GM19240 (cell line): ENCODE results near the gene PAM.

ENCODE experiments used
- DNase-seq: peaks from one replicate; pipeline ENCODE4 v3.0.0; 2011; ENCODE audit warnings: low spot score; ENCODE audit not compliant: insufficient read length

PAM gene

DNA sequence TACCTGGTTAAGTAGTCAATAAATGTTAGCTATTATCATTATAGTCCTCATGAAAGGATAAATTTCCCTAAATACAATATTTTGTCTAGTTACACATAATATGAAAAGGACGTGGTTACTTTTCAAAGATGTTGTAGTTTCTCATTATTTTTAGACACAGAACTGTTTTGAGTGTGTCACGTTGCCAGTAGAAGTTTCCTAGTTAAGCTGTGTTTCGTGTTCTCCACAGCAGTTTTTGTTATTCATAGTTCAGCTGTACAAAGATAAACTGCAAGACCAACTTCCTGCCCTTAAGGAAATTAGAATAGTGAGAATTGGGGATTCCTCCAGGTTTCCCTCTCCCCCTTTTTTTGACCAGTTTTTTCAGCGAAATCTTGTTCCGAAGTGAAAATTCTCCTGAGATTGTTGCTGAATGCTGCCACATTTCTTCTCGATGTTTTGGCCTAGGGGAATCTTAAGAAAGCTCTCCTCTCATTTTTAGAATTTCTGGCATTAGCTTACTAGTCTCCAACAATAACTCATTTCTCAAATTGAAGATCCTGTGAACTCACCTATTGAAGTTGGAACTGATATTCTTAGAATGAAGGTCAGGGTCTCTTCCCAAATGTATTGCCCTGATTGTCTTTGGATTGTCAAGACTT, 176.1 kb downstream of the PAM start:
- DNase-seq: no peak

DNA sequence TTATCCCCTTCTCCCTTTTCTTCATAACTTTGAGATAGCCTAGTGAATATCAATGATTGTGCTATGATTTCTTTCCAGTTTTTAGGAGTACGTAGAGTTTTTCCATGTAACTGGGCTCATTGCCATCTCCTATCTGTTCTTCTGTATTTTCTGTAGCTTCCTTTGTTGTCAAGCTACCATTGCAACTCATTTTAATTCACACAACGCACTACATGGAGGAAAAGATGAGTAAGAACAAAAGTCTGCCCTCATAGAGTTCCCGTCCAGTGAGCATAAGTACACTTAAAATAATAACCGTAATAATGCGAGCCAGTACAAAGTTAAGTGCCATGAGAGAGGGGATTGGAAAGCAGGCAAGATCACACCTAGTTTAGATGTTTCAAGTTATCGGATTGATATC, 177.7 kb downstream of the PAM start:
- DNase-seq: no peak

DNA sequence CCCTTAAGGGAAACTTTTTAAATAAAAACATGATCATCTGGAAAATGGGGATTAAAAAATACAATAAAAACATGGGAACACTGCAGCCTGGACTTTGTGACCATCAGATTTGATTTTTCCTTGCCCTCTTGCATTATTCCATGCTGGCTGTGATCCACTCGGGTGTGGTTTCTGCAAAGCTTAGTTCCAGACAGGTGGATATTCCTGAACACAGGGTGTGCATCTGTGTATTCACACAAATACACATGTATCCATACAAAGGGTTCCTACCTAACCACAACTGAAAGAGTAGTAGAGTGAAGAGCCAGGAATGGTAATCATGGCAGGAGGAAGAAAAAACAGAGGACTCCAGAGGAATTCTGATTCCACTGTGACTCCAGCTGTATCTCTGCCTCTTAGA, 178.2 kb downstream of the PAM start:
- no peak for DNase-seq

DNA sequence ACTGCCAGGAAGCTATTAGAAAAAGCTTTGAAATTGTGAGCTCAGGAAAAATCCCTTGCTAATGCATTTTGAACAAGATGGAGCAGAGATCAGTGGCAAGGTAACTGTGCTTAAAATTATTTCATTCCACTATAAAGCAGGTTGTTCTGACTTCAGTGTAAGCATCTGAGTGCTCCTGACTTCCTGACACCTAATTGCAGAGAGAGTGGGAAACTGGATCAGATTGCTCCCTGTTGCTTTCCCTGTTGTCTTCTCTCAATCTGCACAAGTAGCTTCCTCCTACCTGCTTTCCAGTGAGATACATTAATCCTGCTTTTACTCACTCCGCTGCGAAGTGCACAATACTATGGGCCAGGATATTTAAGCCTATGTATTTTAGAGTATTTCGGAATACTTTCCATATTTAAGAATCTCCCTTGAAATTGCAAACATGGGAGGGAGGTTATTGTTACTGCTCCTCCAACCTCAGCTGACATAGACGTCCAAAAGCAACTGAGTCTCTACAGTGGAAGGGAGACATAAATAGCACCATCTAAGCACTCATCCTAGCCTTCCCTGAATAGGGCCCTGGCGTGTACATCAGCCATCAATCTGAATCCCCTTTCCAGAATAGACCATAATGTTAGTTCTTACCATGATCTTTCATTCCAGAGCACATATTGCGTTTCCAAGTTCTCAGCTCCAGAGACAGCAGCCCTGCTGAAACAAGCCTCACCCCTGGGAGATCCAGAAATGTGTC, 178.8 kb downstream of the PAM start:
- DNase-seq: no peak

DNA sequence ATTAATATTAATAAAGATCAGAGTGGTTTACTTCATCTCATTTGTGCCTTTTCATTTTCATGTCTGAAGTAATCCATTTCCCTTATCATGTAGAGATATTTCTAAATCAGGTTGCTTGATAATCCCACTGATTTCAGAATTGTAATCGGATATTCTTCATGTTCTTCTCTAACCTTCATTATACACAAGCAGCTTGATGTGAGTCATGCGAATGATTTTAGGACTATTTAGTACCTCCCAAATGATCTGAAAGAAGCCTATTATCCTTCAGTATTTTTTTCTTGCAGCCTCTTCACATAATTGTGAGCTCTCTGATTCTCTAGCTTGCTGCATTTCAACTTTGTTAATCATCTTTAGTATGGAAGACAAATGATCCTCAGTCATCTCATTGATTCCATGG, 182.8 kb downstream of the PAM start:
- no peak for DNase-seq

DNA sequence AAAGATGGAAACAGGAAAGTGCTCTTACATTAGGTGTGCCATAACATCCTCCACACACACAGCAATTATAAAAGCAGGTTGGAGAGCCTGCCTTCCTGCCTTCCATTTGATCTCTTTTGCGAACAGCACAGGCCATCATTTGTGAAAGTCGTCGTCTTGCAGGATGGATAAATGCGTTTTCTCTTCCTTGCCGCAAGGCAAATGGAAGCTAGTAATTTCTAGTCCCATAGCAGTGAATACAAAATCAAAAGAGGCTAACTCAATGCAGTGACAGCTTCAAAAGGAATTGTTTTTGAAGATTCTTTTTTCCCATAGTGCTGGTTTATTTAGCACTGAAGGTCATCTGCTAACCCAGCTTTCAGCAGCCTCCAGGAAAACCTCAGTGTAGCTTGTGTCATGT, 186.0 kb downstream of the PAM start:
- DNase-seq: no peak

DNA sequence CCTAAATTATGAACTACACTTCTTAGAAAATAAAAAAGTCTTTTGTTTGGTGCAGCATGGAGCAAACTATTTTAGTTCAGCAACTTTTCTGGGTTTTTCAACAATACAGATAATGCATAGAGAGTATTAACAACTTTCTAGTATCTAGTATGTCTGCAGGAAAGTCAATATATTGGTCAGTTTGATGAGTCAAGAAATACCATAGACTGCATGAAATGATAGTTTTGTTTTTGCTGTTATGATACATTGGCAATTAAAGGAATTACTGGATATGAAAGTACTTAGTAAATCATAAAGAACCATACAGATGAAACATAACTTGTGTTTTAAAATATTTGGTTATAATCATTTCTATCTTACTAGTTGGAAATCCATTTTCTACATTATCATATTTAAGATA, 191.3 kb downstream of the PAM start:
- no peak for DNase-seq

DNA sequence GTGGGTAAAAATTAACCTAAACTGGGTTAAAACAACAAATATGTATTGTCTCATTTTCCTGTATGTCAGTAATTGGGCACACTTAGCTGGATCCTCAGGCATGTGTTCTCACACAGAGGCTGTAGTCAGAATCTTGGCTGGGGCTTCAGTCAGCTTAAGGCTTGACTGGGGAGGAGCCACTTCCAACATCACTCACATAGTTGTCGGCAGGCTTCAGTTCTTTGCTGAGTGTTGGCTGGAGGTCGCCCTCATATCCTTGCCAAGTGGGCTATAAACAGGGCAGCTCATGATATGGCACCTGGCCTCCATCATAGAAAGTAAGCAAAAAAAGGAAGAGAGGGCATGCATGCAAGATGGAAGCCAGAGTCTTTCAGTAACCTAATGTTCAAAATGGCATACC, 191.9 kb downstream of the PAM start:
- DNase-seq: no peak

DNA sequence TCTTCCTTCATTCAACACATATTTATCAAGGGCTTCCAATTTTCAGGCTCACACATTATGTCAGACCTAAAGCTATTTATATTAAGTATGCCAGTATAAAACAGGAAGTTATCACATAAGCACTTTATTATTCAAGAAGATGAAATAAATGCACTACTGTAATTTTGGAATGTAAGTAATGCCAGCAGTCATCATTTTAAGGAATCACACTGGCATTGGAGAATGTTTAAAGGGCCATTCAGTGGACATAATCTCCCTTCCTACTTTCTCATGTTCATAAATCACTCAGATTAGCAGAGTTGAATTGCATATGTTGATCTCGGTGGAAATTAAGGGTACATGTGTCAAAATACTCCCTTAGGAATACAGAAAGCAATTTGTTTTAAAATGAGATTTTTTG, 200.4 kb downstream of the PAM start:
- no peak for DNase-seq

DNA sequence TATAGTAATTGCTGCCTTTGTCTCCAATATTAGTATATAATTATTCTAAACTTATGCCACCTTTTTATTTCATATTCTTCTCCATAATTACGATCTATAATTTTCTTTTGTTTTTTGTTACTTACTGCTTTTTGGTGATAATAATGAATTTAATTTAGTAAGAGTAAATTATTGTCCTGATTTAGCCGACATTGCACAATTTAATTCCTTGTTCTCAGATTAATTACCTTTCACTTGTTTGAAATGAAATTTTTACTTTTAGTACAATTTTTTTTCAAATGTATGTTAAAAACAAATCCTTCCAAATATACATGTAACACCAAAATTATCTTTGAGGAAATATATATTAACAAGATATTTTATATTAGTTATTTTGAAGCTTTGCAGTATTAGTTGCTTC, 201.5 kb downstream of the PAM start:
- no peak for DNase-seq

DNA sequence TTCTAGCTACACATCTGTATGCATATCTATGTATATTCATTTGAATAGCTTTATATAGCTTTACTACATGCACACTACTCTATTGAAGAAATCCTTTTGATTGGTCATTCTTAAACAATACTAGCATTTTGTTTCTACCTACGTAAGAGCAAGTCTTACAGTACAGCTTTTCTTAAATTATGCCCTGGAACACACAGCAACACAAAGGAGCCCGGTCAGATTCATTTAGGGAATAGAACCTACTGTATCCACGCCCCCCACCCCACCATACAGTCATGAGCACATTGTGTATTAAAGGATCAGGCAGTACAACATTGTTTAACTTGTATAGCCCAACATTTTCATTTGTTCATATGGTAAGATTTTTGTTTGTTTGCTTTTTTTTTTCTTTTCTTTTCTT, 202.0 kb downstream of the PAM start:
- DNase-seq: no peak

DNA sequence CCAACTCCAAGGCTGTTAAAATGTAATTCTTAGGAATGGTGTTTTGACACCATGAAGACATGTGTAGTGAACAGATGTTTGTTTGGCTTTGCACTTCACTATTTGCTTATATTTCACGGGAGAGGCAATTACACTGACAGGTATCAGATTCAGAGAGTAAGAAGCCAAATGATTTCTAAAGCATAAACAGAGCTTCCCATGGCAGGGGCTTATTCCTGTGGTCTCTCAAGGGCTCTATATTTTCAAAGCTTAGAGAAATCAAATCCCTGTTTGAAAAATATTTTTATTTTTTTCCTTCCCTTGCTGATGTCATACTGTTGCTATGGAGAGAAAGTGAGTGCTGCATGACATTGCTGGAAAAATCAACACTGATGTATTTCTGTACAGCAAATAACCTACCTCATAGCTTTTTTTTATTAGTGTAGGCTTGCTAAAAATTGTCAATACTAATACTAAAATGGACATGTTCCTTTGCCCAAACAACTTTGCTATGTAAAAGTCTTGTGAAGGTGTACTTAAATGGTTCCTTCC, 203.4 kb downstream of the PAM start:
- DNase-seq: no peak

DNA sequence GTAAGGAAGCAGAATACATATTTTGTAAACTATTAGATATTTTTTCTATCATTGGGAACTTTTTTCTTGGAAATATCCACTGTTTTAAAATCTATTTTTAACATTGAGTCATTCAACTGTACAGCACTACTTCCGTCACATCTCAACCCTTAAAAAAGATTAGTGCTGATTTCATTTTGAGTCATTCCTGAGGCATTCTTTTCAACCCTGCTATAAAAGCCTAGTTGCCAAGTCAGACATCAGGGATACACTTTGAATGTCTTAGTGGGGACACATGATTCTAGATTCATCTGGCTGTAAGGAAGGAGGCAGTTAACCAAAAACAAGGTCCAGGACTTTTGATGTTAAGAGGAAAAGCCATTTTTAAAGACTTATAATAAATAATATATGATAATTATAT, 203.9 kb downstream of the PAM start:
- no peak for DNase-seq

DNA sequence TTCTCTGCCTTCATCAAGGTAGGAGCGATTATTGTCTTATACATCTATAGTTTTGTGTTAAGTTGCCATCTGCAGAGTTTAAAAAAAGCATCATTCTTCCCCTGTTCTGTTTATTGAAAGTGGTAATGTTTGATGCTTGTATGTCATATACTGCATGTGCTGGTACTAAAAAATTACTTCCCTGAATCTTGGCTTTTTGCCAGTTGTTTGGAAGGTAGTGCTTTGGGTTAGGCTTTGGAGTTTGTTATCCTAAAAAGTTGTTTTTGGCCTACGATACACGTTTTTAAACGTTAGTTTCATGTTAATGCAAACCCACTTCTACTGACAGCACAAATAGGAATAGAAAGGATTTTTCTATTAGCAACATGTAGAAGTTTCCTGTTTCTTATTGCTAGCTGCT, 206.6 kb downstream of the PAM start:
- DNase-seq: no peak

DNA sequence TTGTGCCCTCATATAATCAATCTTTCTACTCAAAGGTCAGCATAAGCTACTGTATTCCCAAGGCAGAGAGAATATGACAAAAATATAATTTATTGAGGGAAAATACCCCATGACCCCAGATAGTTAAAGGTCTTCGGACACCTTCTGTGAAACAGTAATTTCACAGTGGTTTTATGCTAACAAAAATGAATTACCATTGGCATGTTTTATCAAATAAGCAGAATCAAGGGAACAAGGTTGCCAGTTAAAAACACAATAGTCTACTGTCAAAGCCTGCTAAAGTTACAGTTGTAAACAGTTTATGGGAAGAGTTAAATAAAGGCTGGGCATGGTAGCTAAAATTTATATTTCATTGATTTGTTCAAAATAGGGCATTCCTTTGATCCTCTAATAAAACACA, 210.5 kb downstream of the PAM start:
- DNase-seq: no peak

DNA sequence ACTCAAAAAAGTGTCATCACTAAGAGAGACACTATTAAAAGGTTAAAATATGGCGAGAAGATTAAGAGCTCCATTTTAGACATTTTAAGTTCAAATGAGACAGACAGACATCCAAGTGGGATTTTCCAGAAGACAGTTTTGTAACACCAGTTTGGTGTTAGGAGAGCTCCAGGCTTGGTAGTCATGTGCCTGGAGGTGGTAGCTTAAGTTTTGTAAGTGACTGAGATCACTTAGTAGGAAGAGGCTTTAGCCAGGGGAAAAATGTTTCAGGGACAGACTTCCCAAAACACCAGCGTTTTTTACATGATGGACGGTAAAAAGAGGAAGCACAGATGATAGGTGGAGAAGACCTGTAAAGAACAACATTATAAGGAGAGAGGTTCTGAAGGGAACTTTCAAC, 214.5 kb downstream of the PAM start:
- no peak for DNase-seq

DNA sequence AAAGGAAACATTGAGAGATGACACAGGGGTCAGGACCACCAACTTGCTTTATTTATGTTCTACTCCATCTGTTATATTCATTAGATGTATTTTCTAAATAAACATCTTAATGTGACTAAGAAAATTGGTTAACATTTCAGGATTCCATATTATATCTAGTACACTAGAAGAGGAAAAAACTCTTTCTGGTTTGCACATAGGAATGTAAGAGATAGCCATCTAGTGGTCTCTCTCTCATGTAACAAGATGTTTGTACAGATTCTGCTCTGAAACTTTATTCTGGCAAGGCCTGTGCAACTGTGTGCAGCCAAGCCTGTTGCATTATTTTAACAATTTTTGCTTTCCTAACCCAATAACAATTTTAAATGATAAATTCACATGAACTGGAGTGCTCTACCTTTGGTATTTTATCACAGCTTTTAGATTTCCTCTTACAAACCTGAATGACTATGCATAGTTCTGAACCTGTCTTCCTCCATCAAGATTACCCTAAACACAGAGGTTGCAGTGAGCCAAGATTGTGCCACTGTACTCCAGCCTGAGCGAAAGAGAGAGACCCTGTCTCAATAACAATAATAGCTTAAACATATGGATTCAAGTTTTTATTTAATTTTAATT, 216.7 kb downstream of the PAM start:
- no peak for DNase-seq

DNA sequence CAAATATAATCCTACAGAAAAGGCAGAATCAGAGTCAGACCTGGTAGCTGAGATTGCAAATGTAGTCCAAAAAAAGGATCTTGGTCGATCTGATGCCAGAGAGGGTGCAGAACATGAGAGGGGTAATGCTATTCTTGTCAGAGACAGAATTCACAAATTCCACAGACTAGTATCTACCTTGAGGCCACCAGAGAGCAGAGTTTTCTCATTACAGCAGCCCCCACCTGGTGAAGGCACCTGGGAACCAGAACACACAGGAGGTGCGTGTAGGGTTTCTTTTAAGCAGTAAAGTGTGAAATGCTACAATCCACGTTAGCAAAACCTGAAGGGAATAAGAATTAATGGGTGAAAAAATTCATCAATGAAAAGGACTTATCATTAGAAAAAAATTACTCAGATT, 219.1 kb downstream of the PAM start:
- DNase-seq: no peak

DNA sequence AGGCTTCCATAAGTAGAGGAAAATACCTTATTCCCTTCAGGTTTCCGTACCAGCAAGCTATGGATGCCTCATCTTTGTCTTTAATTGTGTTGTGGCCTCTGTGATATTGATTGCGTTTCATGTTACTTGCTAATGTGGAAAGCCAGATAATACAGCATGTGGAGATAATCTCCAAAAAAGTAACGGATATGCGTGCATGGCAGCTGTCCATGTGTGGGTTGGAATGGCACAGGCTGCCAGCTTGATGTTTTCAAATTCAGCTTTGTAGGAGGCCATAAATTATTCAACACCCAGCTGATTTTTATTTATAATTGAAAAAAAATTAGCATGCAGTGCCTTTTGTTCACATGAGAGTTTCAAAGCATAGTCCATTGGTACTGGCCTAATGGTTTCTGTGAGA, 219.9 kb downstream of the PAM start:
- no peak for DNase-seq

DNA sequence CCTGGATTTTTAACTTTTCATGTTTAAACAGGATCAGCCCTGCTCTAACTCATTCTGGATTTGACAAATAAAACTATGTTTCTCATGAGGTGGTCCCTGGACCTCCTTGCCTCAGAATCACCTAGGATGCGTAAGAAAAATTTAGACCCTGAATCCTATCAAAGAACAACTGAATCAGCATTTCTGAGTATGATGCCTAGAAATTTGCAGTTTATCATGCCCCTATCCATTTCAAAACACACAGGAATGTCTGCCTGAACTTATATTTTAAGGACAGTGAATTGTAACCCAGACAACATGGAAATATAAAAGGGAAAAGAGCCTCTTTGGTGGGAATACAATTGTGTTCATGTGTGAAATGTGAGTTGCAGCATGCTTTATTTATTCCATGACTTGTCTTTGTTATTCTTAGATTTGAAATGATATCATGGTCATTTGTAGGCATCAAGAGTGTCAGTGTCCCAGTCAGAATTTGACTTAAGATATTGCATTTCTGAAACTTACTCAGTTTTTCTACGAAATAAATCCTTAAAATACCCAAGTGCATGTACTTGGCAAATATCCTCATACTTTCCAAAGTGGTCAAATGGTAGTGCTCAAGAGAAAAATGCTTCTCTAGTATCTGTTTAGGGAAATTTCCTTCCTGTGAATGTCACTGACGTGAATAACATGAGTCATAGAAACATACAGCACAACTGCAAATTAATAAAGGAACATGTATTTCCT, 220.5 kb downstream of the PAM start:
- DNase-seq: no peak

DNA sequence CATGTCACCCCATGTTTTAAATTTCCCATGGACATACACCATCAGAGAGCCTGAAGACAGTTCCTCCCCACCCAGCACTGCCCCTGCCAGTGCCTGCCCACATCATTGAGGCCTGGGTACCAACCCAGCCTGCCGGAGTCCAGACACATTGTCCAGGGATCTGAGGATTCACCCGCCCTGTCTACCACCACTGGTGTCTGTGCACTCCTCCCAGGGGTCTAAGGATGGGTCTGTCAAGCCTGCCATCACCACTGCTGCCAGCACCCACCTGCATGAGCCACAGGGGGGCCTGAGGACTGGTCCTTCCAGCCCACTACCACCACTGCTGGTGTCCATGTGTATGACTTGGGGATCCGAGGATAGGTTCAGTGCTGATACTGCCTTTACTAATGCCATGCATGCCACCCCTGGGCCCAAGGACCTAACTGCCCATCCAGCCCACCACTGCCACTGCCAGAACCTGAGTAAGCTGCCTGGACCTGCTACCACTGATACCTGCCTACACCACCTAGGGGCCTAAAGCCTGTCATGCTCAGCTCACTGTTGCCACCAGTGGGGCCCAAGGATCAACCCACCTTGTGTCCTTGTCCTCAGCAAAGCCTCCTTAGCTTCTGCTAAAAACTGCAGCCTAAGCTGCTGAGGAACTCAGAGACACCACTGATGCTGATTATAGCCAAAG, 227.0 kb downstream of the PAM start:
- DNase-seq: no peak

DNA sequence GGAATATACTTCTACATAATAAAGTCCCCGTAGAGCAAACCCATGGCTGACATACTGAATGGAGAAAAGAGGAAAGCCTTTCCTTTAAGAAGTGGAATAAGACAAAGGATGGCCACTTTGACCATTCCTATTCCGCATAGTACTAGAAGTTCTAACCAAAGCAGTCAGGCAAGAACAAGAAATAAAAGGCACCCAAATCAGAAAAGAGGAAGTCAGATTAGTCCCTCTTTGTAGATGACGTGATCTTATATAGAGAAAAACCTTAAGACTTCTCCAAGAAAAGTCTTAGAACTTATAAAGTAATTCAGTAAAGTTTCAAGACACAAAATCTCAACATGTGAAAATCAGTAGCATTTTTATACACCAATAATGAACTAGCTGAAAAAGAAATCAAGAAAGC, 231.0 kb downstream of the PAM start:
- DNase-seq: no peak
